Measurements from ENCODE around the gene ZNF516. TPM values are rescaled to one million over a fixed set of nuclear protein-coding genes. Genes with fewer than 3 reads are reported as not detected.

The ZNF516 gene
- polyA plus RNA-seq, 3 donors, result 5.0 to 41.9 (median 8.6) TPM

GRCh38 chr18:76505614-76506013 is 10.6 kb upstream of the ZNF516 start:
- peak in 2 of 3 donors; percentile 68 to 71 for DNase-seq
- WGBS (ENCODE audit: insufficient coverage), result no CpG with 5 or more reads among the region's 2 CpGs
- peak overlapping the region; percentile 22 to 84 (median 76) for H3K27ac Mint-ChIP-seq
- Histone ChIP-seq H3K27ac (ENCODE audit: low read depth in 1 of 2, low read length in 2 of 2) (peak overlapping the region in 1 of 2 donors; percentile 79), H3K36me3 (replicated peaks in 1 of 2; ENCODE audit: control insufficient read depth in 1 of 2, insufficient read depth in 2 of 2, low read length in 2 of 2) (no peaks in the 10 kb centered on the region), H3K27me3 (ENCODE audit: control insufficient read depth in 2 of 2, insufficient read depth in 2 of 2, low read length in 2 of 2) (no peaks in the 10 kb centered on the region), H2AFZ (ENCODE audit: insufficient read depth, low read depth, low read length, poor library complexity, severe bottlenecking) (no peak overlapping the region), H3K4me3 (replicated peaks in 1 of 3; ENCODE audit: low read depth in 2 of 3, low read length in 3 of 3) (peak overlapping the region in 1 of 3 experiments; percentile 17), H3K9me3 (replicated peaks in 1 of 2; ENCODE audit: control insufficient read depth in 1 of 2, insufficient read depth in 1 of 2, low read length in 2 of 2) (no peaks in the 10 kb centered on the region), H3K4me2 (replicated peaks; ENCODE audit: extremely low read depth, low read length, poor library complexity, severe bottlenecking) (peak overlapping the region; percentile 35), H3K4me1 (ENCODE audit: control insufficient read depth in 1 of 2, insufficient read depth in 2 of 2, low read length in 2 of 2) (peaks cover 69 to 74% of the 10 kb centered on the region in 2 donors), H3K79me2 (ENCODE audit: insufficient read depth, low read length) (peaks cover 9% of the 10 kb centered on the region), H4K20me1 (ENCODE audit: insufficient read depth, low read length) (no peaks in the 10 kb centered on the region), H3K9ac (ENCODE audit: insufficient read depth, low read length, poor library complexity, severe bottlenecking) (no peak overlapping the region)
- H3K9me3 Mint-ChIP-seq, result peaks cover 0 to 2% (median 0%) of the 10 kb centered on the region in 7 donors
- peaks cover 64% of the 10 kb centered on the region for H3K4me1 Mint-ChIP-seq
- no peak for TF ChIP-seq CTCF (IDR thresholded peaks at IDR 0.05)
- intact Hi-C loops (cut with micrococcal nuclease), result loop anchor here in 1 of 2 donors (5.0 kb wide), 1 partner anchor 42 kb away; no protein-coding TSS in a partner anchor
- peak overlapping the region in 1 of 2 donors; percentile 15 for H3K4me3 Mint-ChIP-seq
- no peaks in the 10 kb centered on the region for H3K36me3 Mint-ChIP-seq
- H3K27me3 Mint-ChIP-seq (ENCODE audit: low read depth in 3 of 3), result peaks cover 0 to 4% (median 0%) of the 10 kb centered on the region in 3 donors

GRCh38 chr18:76504749-76505148 is 9.7 kb upstream of the ZNF516 start:
- Histone ChIP-seq H3K79me2 (ENCODE audit: insufficient read depth, low read length) (peaks cover 9% of the 10 kb centered on the region), H4K20me1 (ENCODE audit: insufficient read depth, low read length) (no peaks in the 10 kb centered on the region), H3K4me2 (replicated peaks; ENCODE audit: extremely low read depth, low read length, poor library complexity, severe bottlenecking) (peak overlapping the region; percentile 35), H3K36me3 (replicated peaks in 1 of 2; ENCODE audit: control insufficient read depth in 1 of 2, insufficient read depth in 2 of 2, low read length in 2 of 2) (no peaks in the 10 kb centered on the region), H3K9ac (ENCODE audit: insufficient read depth, low read length, poor library complexity, severe bottlenecking) (no peak overlapping the region), H3K4me3 (replicated peaks in 1 of 3; ENCODE audit: low read depth in 2 of 3, low read length in 3 of 3) (peak overlapping the region in 1 of 3 experiments; percentile 17), H3K27me3 (ENCODE audit: control insufficient read depth in 2 of 2, insufficient read depth in 2 of 2, low read length in 2 of 2) (no peaks in the 10 kb centered on the region), H2AFZ (ENCODE audit: insufficient read depth, low read depth, low read length, poor library complexity, severe bottlenecking) (no peak overlapping the region), H3K27ac (ENCODE audit: low read depth in 1 of 2, low read length in 2 of 2) (peak overlapping the region in 1 of 2 donors; percentile 79), H3K4me1 (ENCODE audit: control insufficient read depth in 1 of 2, insufficient read depth in 2 of 2, low read length in 2 of 2) (peaks cover 77 to 82% of the 10 kb centered on the region in 2 donors), H3K9me3 (replicated peaks in 1 of 2; ENCODE audit: control insufficient read depth in 1 of 2, insufficient read depth in 1 of 2, low read length in 2 of 2) (no peaks in the 10 kb centered on the region)
- peaks cover 0 to 2% (median 0%) of the 10 kb centered on the region in 7 donors for H3K9me3 Mint-ChIP-seq
- intact Hi-C loops (cut with micrococcal nuclease), result loop anchor here in 1 of 2 donors (5.0 kb wide), 1 partner anchor 43 kb away; no protein-coding TSS in a partner anchor
- peak in 2 of 3 donors; percentile 58 to 59 for DNase-seq
- TF ChIP-seq CTCF (IDR thresholded peaks at IDR 0.05), result no peak
- peaks cover 0 to 3% (median 0%) of the 10 kb centered on the region in 3 donors for H3K27me3 Mint-ChIP-seq (ENCODE audit: low read depth in 3 of 3)
- peaks cover 71% of the 10 kb centered on the region for H3K4me1 Mint-ChIP-seq
- H3K36me3 Mint-ChIP-seq, result no peaks in the 10 kb centered on the region
- H3K27ac Mint-ChIP-seq, result peak overlapping the region; percentile 26 to 95 (median 76)
- peak overlapping the region in 1 of 2 donors; percentile 62 for H3K4me3 Mint-ChIP-seq
- WGBS (ENCODE audit: insufficient coverage), result no CpG with 5 or more reads among the region's 5 CpGs
